GM12801 (cell line): Measurements from ENCODE around the gene NTN3.

Experiments used
- TF ChIP-seq, protein P1 (sequence below): IDR thresholded peaks from one replicate; pipeline ENCODE4 v1.5.1; 2011; ENCODE audit warnings: control low read depth; ENCODE audit not compliant: insufficient read length; ENCODE audit errors: extremely low read depth

Gene NTN3

DNA sequence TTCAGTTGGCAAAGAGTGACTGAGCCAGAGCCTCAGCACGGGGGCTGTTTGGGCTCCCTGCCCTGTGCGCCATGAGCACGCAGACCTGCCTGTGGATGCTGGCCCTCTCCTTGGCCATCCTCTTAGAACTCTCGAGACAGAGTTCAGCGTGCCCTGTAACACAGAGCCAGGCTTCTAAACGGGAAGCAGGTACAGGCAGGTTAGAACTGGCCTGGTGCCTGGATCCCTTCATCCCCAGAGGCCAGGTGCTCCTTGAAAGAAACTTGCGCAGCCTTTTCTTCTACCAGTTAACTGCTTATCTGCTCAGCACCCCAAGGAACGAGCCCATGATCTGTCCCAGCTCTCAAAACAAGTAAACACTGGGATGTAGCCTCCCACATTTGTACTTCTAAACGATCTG lies 35.0 kb upstream of the NTN3 start:
- TF ChIP-seq, protein P1, sequence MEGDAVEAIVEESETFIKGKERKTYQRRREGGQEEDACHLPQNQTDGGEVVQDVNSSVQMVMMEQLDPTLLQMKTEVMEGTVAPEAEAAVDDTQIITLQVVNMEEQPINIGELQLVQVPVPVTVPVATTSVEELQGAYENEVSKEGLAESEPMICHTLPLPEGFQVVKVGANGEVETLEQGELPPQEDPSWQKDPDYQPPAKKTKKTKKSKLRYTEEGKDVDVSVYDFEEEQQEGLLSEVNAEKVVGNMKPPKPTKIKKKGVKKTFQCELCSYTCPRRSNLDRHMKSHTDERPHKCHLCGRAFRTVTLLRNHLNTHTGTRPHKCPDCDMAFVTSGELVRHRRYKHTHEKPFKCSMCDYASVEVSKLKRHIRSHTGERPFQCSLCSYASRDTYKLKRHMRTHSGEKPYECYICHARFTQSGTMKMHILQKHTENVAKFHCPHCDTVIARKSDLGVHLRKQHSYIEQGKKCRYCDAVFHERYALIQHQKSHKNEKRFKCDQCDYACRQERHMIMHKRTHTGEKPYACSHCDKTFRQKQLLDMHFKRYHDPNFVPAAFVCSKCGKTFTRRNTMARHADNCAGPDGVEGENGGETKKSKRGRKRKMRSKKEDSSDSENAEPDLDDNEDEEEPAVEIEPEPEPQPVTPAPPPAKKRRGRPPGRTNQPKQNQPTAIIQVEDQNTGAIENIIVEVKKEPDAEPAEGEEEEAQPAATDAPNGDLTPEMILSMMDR, result no peak

DNA sequence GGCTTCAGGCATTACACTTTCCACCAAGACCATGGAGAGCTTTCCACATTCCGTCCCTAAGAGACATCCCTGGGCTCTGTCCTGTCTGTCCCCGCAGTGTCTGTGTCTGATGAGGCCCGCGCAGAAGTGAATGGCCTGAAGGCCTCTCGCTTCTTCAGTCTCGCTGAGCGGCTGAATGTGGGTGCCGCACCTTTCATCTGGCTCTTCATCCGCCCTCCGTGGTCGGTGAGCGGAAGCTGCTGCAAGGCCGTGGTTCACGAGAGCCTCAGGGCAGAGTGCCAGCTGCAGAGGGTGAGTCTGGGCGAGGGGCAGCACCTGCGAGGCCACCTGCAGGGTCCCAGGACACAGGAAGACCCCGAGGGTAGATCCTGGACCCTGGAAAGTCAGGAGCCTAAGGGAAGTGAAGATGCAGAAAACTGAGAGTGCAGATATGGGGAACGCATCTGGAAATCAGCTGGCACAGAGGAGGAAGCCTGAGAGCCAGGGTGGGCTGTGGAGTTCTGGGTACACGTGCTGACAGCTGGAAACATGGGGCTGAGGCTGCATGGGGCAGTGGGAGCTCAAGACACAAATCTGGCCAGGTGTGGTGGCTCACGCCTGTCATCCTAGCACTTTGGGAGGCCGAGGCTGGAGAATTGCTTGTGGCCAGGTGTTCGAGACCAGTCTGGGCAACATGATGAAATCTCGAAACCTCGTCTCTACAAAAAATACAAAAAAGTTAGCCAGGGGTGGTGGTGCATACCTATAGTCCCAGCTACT lies 33.9 kb upstream of the NTN3 start:
- TF ChIP-seq, protein P1, result no peak

DNA sequence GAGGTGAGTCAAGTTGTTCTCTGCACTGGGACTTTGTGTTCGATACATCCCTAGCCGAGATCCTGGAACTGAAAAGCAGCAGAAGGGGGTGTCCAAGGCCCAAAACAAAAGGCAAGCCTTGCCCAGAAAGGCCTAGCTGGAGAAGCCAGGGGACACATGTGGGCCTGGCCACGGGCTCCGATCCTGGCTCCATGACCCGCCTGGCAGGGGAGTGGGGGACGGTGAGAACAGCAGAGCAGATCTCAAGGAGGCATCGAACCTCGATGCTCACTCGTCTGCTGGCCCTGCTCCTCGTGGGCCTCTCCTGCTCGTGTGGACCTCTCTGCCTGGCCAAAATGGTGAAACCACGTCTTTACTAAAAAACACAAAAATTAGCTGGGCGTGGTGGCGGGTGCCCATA lies 33.0 kb upstream of the NTN3 start:
- TF ChIP-seq, protein P1, result no peak

DNA sequence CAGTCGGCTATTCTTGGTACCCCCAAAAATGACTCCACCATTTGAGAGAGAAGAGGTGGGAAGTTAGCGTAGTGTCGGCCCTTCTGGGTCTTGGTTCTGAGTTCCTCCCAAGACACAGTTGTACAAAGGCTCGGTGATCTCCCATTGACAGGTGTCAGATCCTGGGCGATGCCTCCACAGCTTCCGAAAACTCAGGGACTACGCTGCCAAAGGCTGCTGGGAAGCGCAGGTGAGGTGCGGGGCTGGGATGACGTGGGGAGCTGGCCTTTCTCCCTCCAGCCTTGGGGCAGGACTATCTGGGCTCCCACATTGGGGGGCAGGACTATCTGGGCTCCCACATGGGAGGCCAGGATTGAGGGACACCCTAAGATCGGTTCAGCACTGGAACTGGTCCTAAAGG lies 31.5 kb upstream of the NTN3 start:
- TF ChIP-seq, protein P1, result no peak

DNA sequence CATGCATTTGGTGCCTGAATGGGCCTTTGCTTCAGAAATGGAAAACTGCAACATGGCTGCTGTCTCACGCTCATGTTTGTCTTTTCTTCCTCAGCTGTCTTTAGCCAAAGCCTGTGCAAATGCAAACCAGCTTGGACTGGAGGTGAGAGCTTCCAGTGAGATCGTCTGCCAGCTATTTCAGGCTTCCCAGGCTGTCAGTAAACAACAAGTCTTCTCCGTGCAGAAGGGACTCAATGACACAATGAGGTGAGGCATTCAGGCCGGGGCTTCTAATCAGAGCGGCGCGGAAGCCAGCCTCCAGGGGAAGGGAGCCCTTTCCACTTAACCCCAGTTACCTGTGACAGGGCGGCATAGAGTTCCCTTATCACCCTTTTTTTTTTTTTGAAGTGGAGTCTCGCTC lies 27.5 kb upstream of the NTN3 start:
- TF ChIP-seq, protein P1, result no peak

DNA sequence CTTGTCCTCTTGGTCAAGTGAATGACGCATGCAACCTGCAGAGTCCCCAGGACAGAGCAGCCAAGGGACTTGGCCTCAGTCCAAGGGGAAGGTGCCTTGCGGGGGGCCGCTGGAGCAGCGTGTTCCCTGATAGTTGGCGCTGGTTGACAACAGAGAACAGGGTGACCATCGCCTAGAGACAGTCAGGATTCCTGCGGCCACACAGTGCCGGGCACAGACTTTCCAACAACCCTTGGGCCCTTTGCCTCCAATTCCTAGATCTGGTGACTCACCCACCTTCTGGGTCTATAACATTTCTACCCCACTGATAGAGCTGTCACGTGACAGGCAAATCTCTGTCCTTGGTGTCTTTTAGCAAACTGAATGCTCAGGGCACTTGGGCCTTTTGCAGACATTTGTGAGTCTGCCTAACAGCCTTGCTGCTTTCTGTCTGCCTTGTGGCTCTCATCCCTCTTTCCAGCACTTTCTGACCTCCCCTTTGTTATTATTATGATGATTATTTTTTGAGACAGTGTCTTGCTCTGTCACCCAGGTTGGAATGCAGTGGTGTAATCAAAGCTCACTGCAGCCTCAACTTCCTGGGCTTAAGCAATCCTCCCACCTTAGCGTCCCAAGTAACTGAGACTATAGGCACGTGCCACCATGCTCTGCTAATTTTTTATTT lies 23.0 kb upstream of the NTN3 start:
- TF ChIP-seq, protein P1, result no peak

DNA sequence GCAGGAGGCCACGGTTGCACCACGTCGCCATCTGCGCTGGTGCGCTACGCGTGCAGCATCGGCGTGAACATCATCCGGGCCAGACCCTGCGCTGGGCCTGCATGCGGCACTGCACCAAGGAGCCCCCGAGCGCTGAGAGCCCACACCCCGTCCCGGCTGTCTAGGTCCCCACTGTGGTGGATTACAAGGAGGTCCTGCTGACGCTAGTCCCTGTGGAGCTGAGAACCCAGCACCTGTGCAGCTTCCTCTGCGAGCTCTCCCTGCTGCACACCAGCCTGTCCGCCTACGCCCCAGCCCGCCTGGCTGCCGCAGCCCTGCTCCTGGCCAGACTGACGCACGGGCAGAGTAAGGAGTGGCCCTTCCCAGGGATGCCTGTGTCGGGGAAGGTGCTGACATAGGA lies 22.0 kb upstream of the NTN3 start:
- TF ChIP-seq, protein P1, result no peak
